Left colon (tissue), 2 donors: ENCODE results near the gene S100A6. TPM values are rescaled to one million over a fixed set of nuclear protein-coding genes. Genes with fewer than 3 reads are reported as not detected.
"Not testable (repeated sequence)": the region's sequence is repeated elsewhere in the genome, so short reads cannot be mapped to it uniquely, and the experiment has no call there.

ENCODE experiments used
- ATAC-seq: fragments of 200-7000 bp; cut with Tn5 transposase; one replicate; pipeline ENCODE4 v1.9.1; 2020; ENCODE audit warnings: mild to moderate bottlenecking, moderate library complexity
- DNase-seq, 2 donors: peaks; one replicate each; pipeline ENCODE4 v3.0.0-alpha.2; 2020
- intact Hi-C, 2 donors: fragments of 100-400 bp; cut with DNase I in 1 of 2; cut with micrococcal nuclease in 1 of 2; formaldehyde crosslinking; loops; one replicate each; pipeline versions ENCODE4 v1.11.2 to v1.14.0; 2022; cut with DNase I, micrococcal nuclease
- total RNA-seq, 2 donors: library from RNA; stranded (reverse); fragmentation: NEBNext Ultra II Directional; extraction: Animal tissue kit (Norgen Biotek cat#: 25700); gene quantifications; one replicate each; pipeline ENCODE4 v1.2.1, GENCODE V29; 2021
- donor health status: DM: no; HTN: no; CAD: no.
- donor health status: DM: yes; HTN: yes; CAD: no.

Gene S100A6
- total RNA-seq, 2 donors from 2014 or later: 2,086 to 2,115 TPM

- intact Hi-C loops: loop anchor here in 1 of 2 donors (5.0 kb wide), 1 partner anchor 34 kb away; no protein-coding TSS in a partner anchor
- ATAC-seq (peak; percentile 87), DNase-seq (peak; percentile 93 to 99)
These were observed 30.9 kb upstream of the S100A6 start for GRCh38 chr1:153566414-153567371.

DNA sequence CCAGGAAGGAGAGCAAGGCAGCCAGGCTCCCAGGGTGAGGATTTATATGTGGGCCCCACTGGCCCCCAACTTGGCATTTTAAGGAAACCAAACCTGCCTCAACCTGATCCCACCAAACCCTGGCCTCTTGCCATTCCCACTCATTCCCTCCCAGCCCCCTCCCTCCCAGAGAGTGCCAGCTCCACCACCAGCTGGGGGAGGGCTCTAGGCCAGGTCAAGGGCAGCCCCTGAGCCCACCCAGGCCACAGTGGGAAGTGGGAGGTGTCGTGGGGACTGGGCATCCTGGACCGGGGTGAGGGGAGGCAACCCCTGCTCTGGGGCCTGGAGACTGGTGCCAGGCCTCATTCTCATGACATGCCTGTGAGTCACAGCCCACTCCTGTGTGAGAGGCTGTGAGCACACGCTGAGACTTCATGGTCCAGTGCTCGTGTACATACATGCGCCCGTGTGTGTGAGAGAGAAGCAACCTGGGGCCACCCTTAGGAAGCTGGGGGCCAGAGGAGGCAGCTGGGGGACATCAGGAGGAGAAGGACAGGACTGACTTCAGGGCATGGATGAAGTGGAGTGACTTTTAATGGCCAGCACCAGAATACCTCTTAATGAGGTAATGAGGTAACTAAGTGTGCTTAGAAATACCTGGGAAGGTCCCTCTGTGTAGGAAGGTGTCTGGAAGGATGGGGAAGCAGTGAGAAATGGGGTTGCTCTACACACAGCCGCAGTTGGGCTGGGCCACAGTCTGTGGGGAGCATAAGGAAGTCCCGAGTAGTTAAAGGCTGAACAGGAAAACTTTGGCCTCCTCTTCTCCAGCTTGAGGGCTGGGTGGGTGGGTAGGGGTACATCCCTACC lies 30.0 kb upstream of the S100A6 start, which contains the start of gene S100A2:
Gene S100A2, minus strand, starts transcription at position 316 of the 846 bp plus-strand sequence. CDS start 1,967 bp downstream, outside the sequence.
- ATAC-seq (peak; percentile 56), DNase-seq (peak; percentile 59 to 67)
- intact Hi-C loops: loop anchor here in 1 of 2 donors (5.0 kb wide), 1 partner anchor 33 kb away; no protein-coding TSS in a partner anchor

DNA sequence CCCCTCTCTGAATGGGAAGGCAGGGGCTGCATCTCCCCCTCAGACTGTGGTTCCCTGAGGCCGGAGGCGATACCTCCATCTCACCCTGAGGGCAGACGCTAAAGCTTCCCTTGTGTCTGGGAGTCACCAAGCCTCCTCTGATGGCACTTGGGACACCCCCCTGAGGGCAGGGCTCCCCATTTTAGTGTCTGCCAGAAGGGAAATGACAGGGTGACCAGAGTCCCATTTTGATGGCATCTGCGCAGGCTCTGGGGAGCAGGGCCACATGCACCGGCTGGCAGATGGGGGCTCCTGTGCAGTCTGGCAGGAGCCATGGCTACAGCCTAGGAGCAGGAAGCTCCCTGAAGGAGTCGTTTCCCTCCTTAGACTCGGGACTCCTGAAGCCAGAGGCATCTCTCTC lies 28.2 kb upstream of the S100A6 start:
- intact Hi-C loops: no loop called here
- DNase-seq (no peak), ATAC-seq (no peak)

- DNase-seq (no peak), ATAC-seq (no peak)
- intact Hi-C loops: no loop called here
These were observed 27.7 kb upstream of the S100A6 start for GRCh38 chr1:153563483-153563901.

DNA sequence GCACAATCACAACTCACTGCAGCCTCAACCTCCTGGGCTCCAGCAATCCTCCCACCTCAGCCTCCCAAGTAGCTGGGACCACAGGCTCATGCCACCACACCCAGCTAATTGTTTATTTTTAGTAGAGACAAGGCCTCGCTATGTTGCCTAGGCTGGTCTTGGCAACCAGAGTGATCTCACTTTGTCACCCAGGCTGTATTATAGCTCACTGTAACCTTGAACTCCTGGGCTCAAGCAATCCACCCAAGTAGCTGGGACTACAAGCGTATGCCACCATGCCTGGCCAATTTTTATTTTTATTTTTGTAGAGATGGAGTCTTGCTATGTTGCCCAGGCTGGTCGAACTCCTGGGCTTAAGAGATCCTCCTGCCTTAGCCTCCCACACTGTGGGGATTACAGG lies 26.2 kb upstream of the S100A6 start:
- DNase-seq, intact Hi-C loops, ATAC-seq: not testable (repeated sequence)

GRCh38 chr1:153561466-153561985 lies 25.7 kb upstream of the S100A6 start:
- DNase-seq (no peak), ATAC-seq (no peak)
- intact Hi-C loops: no loop called here

GRCh38 chr1:153560771-153561465 lies 25.1 kb upstream of the S100A6 start:
- no peak for DNase-seq
- ATAC-seq: no peak
- intact Hi-C loops: no loop called here

DNA sequence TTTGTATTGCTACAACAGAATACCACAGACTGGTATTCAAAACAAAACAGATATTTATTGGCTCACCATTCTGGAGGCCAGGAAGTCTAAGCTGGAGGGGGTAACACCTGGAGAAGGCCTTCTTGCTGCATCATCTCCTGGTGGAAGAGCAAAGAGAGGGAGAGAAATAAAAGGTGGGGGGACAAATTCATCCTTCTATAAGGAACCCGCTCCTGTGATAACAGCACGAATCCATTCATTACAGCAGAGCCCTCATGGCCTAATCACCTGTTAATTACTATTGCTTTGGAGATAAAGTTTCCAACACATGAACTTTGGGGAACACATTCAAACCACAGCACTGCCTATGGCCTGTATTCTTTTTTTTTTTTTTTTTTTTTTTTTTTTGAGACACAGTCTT lies 24.4 kb upstream of the S100A6 start:
- ATAC-seq (no peak), DNase-seq (no peak)
- intact Hi-C loops: no loop called here

DNA sequence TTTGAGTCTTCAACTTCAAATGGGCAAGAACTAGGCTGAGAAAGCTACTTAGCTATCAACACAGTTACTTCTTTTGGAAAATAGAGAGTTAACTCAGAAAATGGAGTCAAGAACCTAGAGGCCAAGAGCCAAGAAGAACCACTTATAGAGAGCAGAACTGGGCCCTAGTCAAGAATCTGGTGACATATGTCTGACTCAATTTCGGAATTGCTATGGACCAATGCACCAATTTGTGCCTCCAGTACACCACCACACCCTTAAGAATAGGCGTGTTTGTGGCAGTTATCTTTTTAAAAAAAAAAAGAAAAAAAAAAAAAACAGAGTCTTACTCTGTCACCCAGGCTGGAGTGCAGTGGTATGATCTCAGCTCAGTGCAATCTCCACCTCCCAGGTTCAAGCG lies 22.1 kb upstream of the S100A6 start:
- DNase-seq (no peak), ATAC-seq (no peak)
- intact Hi-C loops: no loop called here

DNA sequence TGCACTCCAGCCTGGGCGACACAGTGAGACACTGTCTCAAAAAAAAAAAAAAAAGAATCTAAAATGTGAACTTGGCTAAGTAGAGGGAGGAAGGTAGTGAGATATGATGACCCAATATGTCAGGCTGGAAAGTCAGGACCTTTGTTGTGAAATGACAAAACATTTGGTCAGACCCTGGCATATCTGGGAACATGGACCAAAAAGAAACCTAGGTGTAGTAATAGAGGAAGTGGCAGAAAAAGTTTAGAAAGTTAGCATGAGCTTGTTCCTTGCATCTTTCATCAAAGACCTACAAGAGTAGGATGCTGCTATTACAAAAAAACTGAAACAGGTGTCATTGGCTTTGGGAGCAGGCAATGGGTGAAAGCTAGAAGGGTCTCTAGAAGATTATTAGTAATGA lies 20.6 kb upstream of the S100A6 start:
- no peak for ATAC-seq
- DNase-seq: no peak
- intact Hi-C loops: no loop called here

DNA sequence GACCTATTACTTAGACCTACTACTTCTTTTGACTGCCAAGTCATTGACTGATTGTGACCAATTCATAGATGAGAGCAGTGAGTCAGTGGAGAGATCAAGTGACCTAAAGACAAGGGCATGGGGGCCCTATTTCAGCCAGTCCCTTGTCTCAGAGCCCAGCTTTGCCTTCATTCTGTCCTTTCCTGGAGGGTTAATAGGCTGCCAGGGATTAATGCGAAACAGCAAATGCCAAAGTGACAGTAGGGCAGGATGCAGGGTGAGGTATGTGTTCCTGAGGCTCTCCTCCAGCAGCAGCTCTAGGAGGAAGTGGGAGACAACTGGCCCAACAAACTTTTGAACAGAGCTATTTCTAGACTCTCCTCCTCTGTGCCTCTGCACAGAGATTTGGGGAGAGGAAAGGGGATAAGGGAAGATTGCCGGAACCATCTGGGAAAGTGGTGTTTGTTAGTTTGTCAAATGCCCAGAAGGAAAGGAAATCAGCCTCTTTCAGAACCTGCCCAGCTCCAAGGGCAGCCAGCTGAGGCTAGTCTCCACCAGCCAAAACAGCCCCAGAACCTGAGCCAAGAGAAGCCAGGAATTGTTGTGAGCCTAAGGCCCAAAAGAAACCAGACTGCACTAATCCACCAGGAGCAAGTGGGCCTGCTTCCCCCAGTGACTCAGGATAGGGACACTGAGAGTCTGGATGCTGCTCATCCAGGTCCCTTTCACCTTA lies 18.2 kb upstream of the S100A6 start:
- ATAC-seq (peak; percentile 20), DNase-seq (no peak)
- intact Hi-C loops: no loop called here

GRCh38 chr1:153553096-153553495 lies 17.3 kb upstream of the S100A6 start:
- intact Hi-C loops: no loop called here
- ATAC-seq (no peak), DNase-seq (no peak)

- no peak for ATAC-seq
- intact Hi-C loops: no loop called here
- no peak for DNase-seq
These were observed 16.5 kb upstream of the S100A6 start for GRCh38 chr1:153552335-153552734.

GRCh38 chr1:153550827-153551500 lies 15.2 kb upstream of the S100A6 start:
- intact Hi-C loops: no loop called here
- DNase-seq (peak in 1 of 2 donors; percentile 23), ATAC-seq (peak; percentile 36)

- intact Hi-C loops: no loop called here
- DNase-seq (no peak), ATAC-seq (no peak)
These were observed 14.6 kb upstream of the S100A6 start for GRCh38 chr1:153550398-153550758.

DNA sequence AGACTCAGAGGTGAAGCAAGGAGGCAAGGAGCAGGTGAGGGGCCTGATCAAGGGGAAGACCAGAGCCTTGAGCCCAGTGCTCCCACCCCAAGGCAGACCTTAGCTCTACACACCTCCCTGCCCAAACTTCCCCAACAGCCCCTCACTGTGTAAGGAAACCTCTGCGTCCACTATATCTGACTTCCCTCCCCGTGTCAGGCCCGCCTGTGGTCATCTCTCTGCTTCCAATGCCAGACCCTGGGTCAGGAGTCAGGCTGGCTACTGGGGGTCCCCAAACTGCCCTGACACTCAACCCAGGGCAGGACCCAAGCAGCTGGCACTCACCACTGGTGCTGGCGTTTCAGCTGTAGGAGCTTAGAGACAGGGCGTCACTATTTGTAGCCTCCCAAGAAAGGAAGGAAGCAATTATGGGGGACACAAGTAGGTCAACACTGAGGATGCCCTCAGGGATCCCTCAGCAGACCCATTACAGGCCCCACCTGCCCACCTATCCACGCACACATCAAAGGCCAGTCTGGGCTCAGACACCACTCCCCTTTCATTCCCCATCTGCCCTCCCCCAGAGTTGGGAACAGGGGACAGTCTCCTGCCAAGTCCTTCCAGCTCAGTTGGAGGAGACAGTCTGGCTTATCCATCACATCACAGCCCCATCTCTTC lies 14.1 kb upstream of the S100A6 start:
- intact Hi-C loops: no loop called here
- no peak for ATAC-seq
- DNase-seq: peak in 1 of 2 donors; percentile 20
